Measurements from ENCODE around the gene NECTIN1.

Gene NECTIN1

GRCh38 chr11:119737366-119738058, 8.5 kb upstream of the NECTIN1 start:
- no peaks in the 10 kb centered on the region for H3K9me2 ChIP-seq (replicated peaks; ENCODE audit: insufficient read depth, low read length)
- no peaks in the 10 kb centered on the region for H4K20me1 ChIP-seq (ENCODE audit: low read depth, low read length)
- no peak overlapping the region for H3K4me2 ChIP-seq (ENCODE audit: low read depth, low read length, poor library complexity, severe bottlenecking)
- no peak overlapping the region for H2AFZ ChIP-seq (ENCODE audit: low read depth, low read length, severe bottlenecking)
- no peaks in the 10 kb centered on the region for H3K36me3 ChIP-seq (ENCODE audit: low read length)
- H3K27ac ChIP-seq (ENCODE audit: low read depth, low read length) = no peak overlapping the region
- H3K9ac ChIP-seq (ENCODE audit: low read length) = no peak overlapping the region
- no peak overlapping the region for H3K4me3 ChIP-seq (ENCODE audit: insufficient read depth, low read length, poor library complexity, severe bottlenecking)
- H3K9me3 ChIP-seq (ENCODE audit: insufficient read depth, low read length) = no peaks in the 10 kb centered on the region
- H3K27me3 ChIP-seq (ENCODE audit: low read length) = no peaks in the 10 kb centered on the region
- H3K79me2 ChIP-seq (ENCODE audit: insufficient read depth, low read length) = no peaks in the 10 kb centered on the region
- TF ChIP-seq CTCF (IDR thresholded peaks at IDR 0.05; ENCODE audit: insufficient read depth, low read length, poor library complexity, severe bottlenecking) = no peak
- no peaks in the 10 kb centered on the region for H3F3A ChIP-seq (ENCODE audit: insufficient read depth)

- H3K9me3 ChIP-seq (ENCODE audit: insufficient read depth, low read length) = no peaks in the 10 kb centered on the region
- H3K4me3 ChIP-seq (ENCODE audit: insufficient read depth, low read length, poor library complexity, severe bottlenecking) = no peak overlapping the region
- no peaks in the 10 kb centered on the region for H3K27me3 ChIP-seq (ENCODE audit: low read length)
- TF ChIP-seq CTCF (IDR thresholded peaks at IDR 0.05; ENCODE audit: insufficient read depth, low read length, poor library complexity, severe bottlenecking) = no peak
- TF ChIP-seq EZH2phosphoT487 (conservative IDR thresholded peaks at IDR 0.05; ENCODE audit: low read length) = no peak
- H3K4me2 ChIP-seq (ENCODE audit: low read depth, low read length, poor library complexity, severe bottlenecking) = no peak overlapping the region
- H3K9ac ChIP-seq (ENCODE audit: low read length) = no peak overlapping the region
- H3K9me2 ChIP-seq (replicated peaks; ENCODE audit: insufficient read depth, low read length) = no peaks in the 10 kb centered on the region
- H2AFZ ChIP-seq (ENCODE audit: low read depth, low read length, severe bottlenecking) = no peak overlapping the region
- H3K79me2 ChIP-seq (ENCODE audit: insufficient read depth, low read length) = no peaks in the 10 kb centered on the region
- no peak overlapping the region for H3K27ac ChIP-seq (ENCODE audit: low read depth, low read length)
- no peaks in the 10 kb centered on the region for H3K36me3 ChIP-seq (ENCODE audit: low read length)
- H3F3A ChIP-seq (ENCODE audit: insufficient read depth) = no peaks in the 10 kb centered on the region
- no peaks in the 10 kb centered on the region for H4K20me1 ChIP-seq (ENCODE audit: low read depth, low read length)
Measured at GRCh38 chr11:119734788-119735187, 5.8 kb upstream of the NECTIN1 start.

GRCh38 chr11:119730789-119731386, 1.9 kb upstream of the NECTIN1 start:
- H3K9ac ChIP-seq (ENCODE audit: low read length) = no peak overlapping the region
- peaks cover 12% of the 10 kb centered on the region for H4K20me1 ChIP-seq (ENCODE audit: low read depth, low read length)
- H3K9me3 ChIP-seq (ENCODE audit: insufficient read depth, low read length) = no peaks in the 10 kb centered on the region
- no peak overlapping the region for H3K4me2 ChIP-seq (ENCODE audit: low read depth, low read length, poor library complexity, severe bottlenecking)
- H3F3A ChIP-seq (ENCODE audit: insufficient read depth) = no peaks in the 10 kb centered on the region
- H3K27ac ChIP-seq (ENCODE audit: low read depth, low read length) = no peak overlapping the region
- H2AFZ ChIP-seq (ENCODE audit: low read depth, low read length, severe bottlenecking) = no peak overlapping the region
- TF ChIP-seq CTCF (IDR thresholded peaks at IDR 0.05; ENCODE audit: insufficient read depth, low read length, poor library complexity, severe bottlenecking) (no peak), EZH2phosphoT487 (conservative IDR thresholded peaks at IDR 0.05; ENCODE audit: low read length) (no peak)
- H3K27me3 ChIP-seq (ENCODE audit: low read length) = no peaks in the 10 kb centered on the region
- H3K9me2 ChIP-seq (replicated peaks; ENCODE audit: insufficient read depth, low read length) = no peaks in the 10 kb centered on the region
- no peaks in the 10 kb centered on the region for H3K36me3 ChIP-seq (ENCODE audit: low read length)
- H3K79me2 ChIP-seq (ENCODE audit: insufficient read depth, low read length) = peaks cover 20% of the 10 kb centered on the region
- no peak overlapping the region for H3K4me3 ChIP-seq (ENCODE audit: insufficient read depth, low read length, poor library complexity, severe bottlenecking)
